Osteoblast (primary cell): ENCODE measurements around the gene ERC1. TPM values are rescaled to one million over a fixed set of nuclear protein-coding genes. Genes with fewer than 3 reads are reported as not detected.

Source experiments
- DNase-seq: peaks from one replicate; pipeline ENCODE4 v3.0.0; 2011; ENCODE audit warnings: low spot score, mixed read lengths; ENCODE audit not compliant: insufficient read length; ENCODE audit errors: missing footprints
- H2AFZ ChIP-seq: 2 replicates; pipeline ENCODE4 v1.6.0; 2011; ENCODE audit warnings: mild to moderate bottlenecking, low read length
- H3K27ac ChIP-seq: 2 replicates; pipeline ENCODE4 v1.5.1; 2011; ENCODE audit warnings: mild to moderate bottlenecking, low read depth, low read length, moderate library complexity
- H3K27me3 ChIP-seq: 2 replicates; pipeline ENCODE4 v1.6.0; 2012; ENCODE audit warnings: mild to moderate bottlenecking, control low read depth, inconsistent platforms, low read length, moderate library complexity; ENCODE audit not compliant: insufficient read depth
- H3K36me3 ChIP-seq: 2 replicates; pipeline ENCODE4 v1.5.1; 2011; ENCODE audit warnings: mild to moderate bottlenecking, low read length, control low read depth, moderate library complexity; ENCODE audit not compliant: insufficient read depth
- H3K4me1 ChIP-seq: 2 replicates; pipeline ENCODE4 v1.5.1; 2011; ENCODE audit warnings: mild to moderate bottlenecking, low read length, control low read depth, moderate library complexity; ENCODE audit not compliant: insufficient read depth
- H3K4me2 ChIP-seq: 2 replicates; pipeline ENCODE4 v1.6.0; 2011; ENCODE audit warnings: mild to moderate bottlenecking, low read length; ENCODE audit not compliant: insufficient read depth
- H3K4me3 ChIP-seq: fragments of 200-600 bp; sonication (generic); 3 replicates; pipeline ENCODE4 v1.5.1; 2012; ENCODE audit warnings: mild to moderate bottlenecking, low read length, inconsistent platforms; ENCODE audit not compliant: insufficient read depth
- H3K79me2 ChIP-seq: 2 replicates; pipeline ENCODE4 v1.6.0; 2012; ENCODE audit warnings: mild to moderate bottlenecking, low read length, control low read depth, inconsistent platforms; ENCODE audit not compliant: insufficient read depth
- H3K9me3 ChIP-seq: 2 replicates; pipeline ENCODE4 v1.5.1; 2011; ENCODE audit warnings: low read depth, low read length, control low read depth
- H4K20me1 ChIP-seq: 2 replicates; pipeline ENCODE4 v1.6.0; 2012; ENCODE audit warnings: mild to moderate bottlenecking, low read length, control low read depth; ENCODE audit not compliant: insufficient read depth
- total RNA-seq: library from RNA; depleted of rRNA; stranded (reverse); fragments of >200 nt; gene quantifications from 2 replicates; pipeline ENCODE4 v1.2.3, GENCODE V29; 2012
- TF ChIP-seq, protein P1 (sequence below): IDR thresholded peaks from 2 replicates; pipeline ENCODE4 v1.5.1; 2011; ENCODE audit warnings: mild to moderate bottlenecking, low read depth, low read length, moderate library complexity; ENCODE audit errors: extremely low read depth

Gene ERC1
- total RNA-seq, 1 donor = 36.2 TPM

DNA sequence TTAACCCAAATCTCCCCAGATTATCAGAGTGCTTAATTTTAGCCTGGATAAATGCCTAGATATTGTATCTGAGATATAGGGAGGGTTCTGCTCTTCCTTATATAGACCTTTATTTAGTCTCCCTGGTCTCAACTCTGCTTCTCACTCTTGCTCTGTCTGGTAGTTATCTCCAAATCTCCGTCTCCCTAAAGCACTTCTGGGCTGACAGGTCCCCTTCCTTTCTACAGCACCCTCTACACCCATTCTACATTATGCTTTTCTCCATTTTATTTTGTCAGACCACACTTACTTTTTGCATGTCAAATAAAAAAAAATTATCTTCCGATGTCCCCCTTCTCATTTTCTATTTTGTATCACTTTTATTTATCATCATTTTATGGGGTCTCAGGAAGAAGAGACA, 2.0 kb upstream of the ERC1 start:
- peak; percentile 67 for DNase-seq
- Histone ChIP-seq H3K4me1 (peaks cover 30% of the 10 kb centered on the region), H3K27me3 (no peaks in the 10 kb centered on the region), H3K9me3 (no peaks in the 10 kb centered on the region), H3K27ac (peak overlapping the region; percentile 89), H3K79me2 (peaks cover 43% of the 10 kb centered on the region), H3K4me2 (peak overlapping the region; percentile 95), H3K36me3 (no peaks in the 10 kb centered on the region), H4K20me1 (peaks cover 7% of the 10 kb centered on the region), H2AFZ (peak overlapping the region; percentile 93), H3K4me3 (peak overlapping the region; percentile 88)
- TF ChIP-seq, protein P1, sequence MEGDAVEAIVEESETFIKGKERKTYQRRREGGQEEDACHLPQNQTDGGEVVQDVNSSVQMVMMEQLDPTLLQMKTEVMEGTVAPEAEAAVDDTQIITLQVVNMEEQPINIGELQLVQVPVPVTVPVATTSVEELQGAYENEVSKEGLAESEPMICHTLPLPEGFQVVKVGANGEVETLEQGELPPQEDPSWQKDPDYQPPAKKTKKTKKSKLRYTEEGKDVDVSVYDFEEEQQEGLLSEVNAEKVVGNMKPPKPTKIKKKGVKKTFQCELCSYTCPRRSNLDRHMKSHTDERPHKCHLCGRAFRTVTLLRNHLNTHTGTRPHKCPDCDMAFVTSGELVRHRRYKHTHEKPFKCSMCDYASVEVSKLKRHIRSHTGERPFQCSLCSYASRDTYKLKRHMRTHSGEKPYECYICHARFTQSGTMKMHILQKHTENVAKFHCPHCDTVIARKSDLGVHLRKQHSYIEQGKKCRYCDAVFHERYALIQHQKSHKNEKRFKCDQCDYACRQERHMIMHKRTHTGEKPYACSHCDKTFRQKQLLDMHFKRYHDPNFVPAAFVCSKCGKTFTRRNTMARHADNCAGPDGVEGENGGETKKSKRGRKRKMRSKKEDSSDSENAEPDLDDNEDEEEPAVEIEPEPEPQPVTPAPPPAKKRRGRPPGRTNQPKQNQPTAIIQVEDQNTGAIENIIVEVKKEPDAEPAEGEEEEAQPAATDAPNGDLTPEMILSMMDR = no peak

DNA sequence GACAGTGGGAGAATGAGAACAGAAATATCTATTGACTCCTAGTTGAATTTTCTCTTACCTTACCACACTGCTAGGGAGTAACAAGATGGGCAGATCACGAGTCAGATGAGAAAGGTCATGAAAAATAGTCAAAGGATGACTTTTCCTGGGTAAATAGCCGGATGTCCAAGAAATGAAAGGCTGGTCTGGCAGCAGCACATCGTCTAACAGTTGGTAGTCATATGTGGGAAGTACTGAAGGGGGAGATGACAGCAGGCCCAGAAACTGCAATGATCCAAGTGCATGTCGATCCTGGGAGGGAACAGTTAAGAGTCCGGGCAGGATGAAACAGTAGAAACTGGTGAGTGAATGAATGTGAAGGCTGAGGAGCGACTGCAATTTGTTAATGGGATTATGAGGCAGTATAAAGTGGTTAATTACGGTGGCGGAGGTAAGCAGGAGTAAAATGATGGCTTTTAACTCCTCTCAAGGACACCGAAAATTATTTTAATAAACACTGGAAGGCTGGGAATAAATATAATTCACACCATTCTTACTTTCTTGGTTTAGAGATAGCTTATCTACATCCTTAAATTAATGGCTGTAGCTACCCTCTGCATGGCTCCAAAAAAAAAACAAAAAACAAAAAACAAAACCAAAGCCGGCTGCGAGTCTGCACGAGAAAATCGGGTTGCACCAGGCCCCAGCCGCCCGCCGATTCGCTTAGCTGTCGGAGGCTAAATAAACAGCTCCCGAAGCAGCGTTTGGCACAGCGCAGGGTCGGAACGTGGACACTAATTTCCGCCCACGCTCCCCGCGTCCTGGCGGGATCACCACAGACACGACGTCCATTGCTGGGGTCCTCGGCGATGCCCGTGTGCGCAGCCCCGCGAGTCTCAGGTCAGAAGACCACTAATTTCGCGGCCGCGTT, 1.0 kb upstream of the ERC1 start:
- H3K4me3 ChIP-seq = peak overlapping the region; percentile 88
- H4K20me1 ChIP-seq = peaks cover 11% of the 10 kb centered on the region
- peak overlapping the region; percentile 95 for H3K4me2 ChIP-seq
- H3K4me1 ChIP-seq = peaks cover 32% of the 10 kb centered on the region
- H3K79me2 ChIP-seq = peaks cover 52% of the 10 kb centered on the region
- no peaks in the 10 kb centered on the region for H3K36me3 ChIP-seq
- peak overlapping the region; percentile 93 for H2AFZ ChIP-seq
- no peaks in the 10 kb centered on the region for H3K27me3 ChIP-seq
- H3K9me3 ChIP-seq = no peaks in the 10 kb centered on the region
- TF ChIP-seq, protein P1 = no peak
- peak; percentile 96 for DNase-seq
- peak overlapping the region; percentile 89 for H3K27ac ChIP-seq

DNA sequence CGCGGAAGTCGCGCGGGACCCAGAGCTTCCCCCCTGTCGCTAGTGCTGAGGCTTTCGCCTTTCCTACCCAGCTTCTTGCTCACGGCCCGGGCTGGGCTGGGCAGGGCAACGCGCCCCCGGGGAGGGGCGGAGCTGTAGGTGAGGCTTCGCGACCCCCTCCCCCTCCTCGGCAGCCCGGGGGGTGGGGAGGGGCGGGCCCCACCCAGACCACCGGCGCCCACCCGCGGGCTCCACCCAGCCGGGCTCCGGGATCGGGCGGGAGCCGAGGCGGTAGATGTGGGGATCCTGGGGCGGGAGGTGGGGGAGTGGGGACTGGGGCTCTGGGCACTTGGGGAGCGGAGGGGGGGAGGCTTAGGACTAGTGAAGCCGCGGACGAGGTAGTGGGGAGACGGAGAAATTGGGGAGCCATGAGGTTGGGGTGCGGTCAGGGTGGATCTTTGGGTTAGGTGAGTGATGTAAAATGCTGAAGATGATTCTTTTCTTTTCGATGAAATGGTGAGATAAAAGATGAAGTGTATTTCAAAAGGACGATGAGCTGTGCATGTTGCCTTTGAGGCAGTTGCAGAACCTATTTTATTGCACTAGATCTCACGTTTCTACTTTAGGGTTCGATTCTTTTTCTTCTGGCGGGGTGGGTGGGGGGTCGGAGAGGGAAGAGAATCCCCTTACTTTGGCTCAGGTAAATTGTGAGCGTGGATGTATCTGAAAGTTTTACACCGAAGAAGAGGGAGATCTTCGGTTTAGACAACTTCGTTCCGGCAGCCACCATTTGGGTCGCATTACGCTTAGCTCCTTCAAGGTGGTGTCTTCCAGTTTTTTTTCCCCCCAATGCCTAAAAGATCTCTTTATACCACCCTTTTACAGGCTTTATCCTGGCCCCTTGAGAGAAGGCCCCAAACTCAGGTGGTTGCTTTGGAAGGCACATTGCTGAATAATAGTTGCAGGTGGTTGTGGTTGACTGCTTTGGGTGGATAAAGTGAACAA, 619 bp downstream of the ERC1 start:
- H3K79me2 ChIP-seq = peaks cover 65% of the 10 kb centered on the region
- TF ChIP-seq, protein P1 = no peak

More for the DNA sequence above, 619 bp downstream of the ERC1 start:
- H3K9me3 ChIP-seq = no peaks in the 10 kb centered on the region
- H3K36me3 ChIP-seq = no peaks in the 10 kb centered on the region
- peak overlapping the region; percentile 78 for H3K4me2 ChIP-seq
- DNase-seq = peak; percentile 93
- H3K27me3 ChIP-seq = no peaks in the 10 kb centered on the region
- H2AFZ ChIP-seq = peak overlapping the region; percentile 71
- H3K4me1 ChIP-seq = peaks cover 37% of the 10 kb centered on the region
- H3K27ac ChIP-seq = peak overlapping the region; percentile 66
- H4K20me1 ChIP-seq = peaks cover 15% of the 10 kb centered on the region
- H3K4me3 ChIP-seq = peak overlapping the region; percentile 88
